MM.1S (cell line): Measurements from ENCODE around the gene SLC9B1.

Source experiments
- EZH2 ChIP-seq: fragments of 300-600 bp; sonication (generic); optimal IDR thresholded peaks from 2 replicates; pipeline ENCODE3; 2017; ENCODE audit warnings: low read depth, mild to moderate bottlenecking, antibody characterized with exemption, low read length, mixed read lengths
- EZH2phosphoT487 ChIP-seq: fragments of 300-600 bp; sonication (generic); IDR thresholded peaks from 2 replicates; pipeline ENCODE4 v1.6.1; 2018; ENCODE audit warnings: antibody characterized with exemption, low read length
- TF ChIP-seq, protein P1 (sequence below): fragments of 300-600 bp; sonication (generic); IDR thresholded peaks from 2 replicates; pipeline ENCODE4 v1.5.1; 2016; ENCODE audit warnings: antibody characterized with exemption, low read length, mixed read lengths

GRCh38 chr4:102869569-102870197 lies 149.8 kb downstream of the SLC9B1 start:
- TF ChIP-seq, protein P1, sequence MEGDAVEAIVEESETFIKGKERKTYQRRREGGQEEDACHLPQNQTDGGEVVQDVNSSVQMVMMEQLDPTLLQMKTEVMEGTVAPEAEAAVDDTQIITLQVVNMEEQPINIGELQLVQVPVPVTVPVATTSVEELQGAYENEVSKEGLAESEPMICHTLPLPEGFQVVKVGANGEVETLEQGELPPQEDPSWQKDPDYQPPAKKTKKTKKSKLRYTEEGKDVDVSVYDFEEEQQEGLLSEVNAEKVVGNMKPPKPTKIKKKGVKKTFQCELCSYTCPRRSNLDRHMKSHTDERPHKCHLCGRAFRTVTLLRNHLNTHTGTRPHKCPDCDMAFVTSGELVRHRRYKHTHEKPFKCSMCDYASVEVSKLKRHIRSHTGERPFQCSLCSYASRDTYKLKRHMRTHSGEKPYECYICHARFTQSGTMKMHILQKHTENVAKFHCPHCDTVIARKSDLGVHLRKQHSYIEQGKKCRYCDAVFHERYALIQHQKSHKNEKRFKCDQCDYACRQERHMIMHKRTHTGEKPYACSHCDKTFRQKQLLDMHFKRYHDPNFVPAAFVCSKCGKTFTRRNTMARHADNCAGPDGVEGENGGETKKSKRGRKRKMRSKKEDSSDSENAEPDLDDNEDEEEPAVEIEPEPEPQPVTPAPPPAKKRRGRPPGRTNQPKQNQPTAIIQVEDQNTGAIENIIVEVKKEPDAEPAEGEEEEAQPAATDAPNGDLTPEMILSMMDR = no peak
- no peak for TF ChIP-seq EZH2
- TF ChIP-seq EZH2phosphoT487 = no peak
